Common myeloid progenitor, CD34-positive (primary cell): Measurements from ENCODE around the gene NEK7.
"Not testable (repeated sequence)": the region's sequence is repeated elsewhere in the genome, so short reads cannot be mapped to it uniquely, and the experiment has no call there.

ENCODE experiments used
- CTCF ChIA-PET: fragments of 350-600 bp; sonication (Branson Sonifier 250); formaldehyde crosslinking; loops from one replicate; lab custom pipeline; 2021; ENCODE audit warnings: antibody characterized with exemption; lab: Charles Lee
- POLR2A ChIA-PET: fragments of 350-600 bp; sonication (Branson Sonifier 250); formaldehyde crosslinking; loops from one replicate; lab custom pipeline; 2021; ENCODE audit warnings: antibody characterized with exemption; lab: Charles Lee
- DNase-seq, 3 donors: peaks; one replicate each; pipeline versions ENCODE4 v3.0.0 to v3.0.0-alpha.2; 2013
- H3K27ac ChIP-seq, 2 experiments: 1 replicate in 1 of 2; 2 replicates in 1 of 2; pipeline ENCODE4 v1.7.0; 2013; ENCODE audit warnings: inconsistent platforms in 2 of 2, low read length in 2 of 2, mild to moderate bottlenecking in 2 of 2, low read depth in 1 of 2, moderate library complexity in 1 of 2; ENCODE audit not compliant: severe bottlenecking in 2 of 2, insufficient read depth in 1 of 2, poor library complexity in 1 of 2
- H3K27me3 ChIP-seq, 5 experiments: replicated peaks in 2 of 5; 1 replicate in 3 of 5; 2 replicates in 2 of 5; pipeline versions ENCODE4 v1.6.1 to v1.7.0; 2013; ENCODE audit warnings: low read length in 4 of 5, mild to moderate bottlenecking in 2 of 5, moderate library complexity in 2 of 5, inconsistent platforms in 1 of 5; ENCODE audit not compliant: insufficient read depth in 5 of 5, control insufficient read depth in 4 of 5
- H3K36me3 ChIP-seq, 4 experiments: 1 replicate in 2 of 4; 2 replicates in 2 of 4; pipeline versions ENCODE4 v1.6.1 to v1.7.0; 2013; ENCODE audit warnings: low read length in 3 of 4, control low read depth in 1 of 4, mild to moderate bottlenecking in 1 of 4; ENCODE audit not compliant: control insufficient read depth in 4 of 4, insufficient read depth in 4 of 4
- H3K4me1 ChIP-seq, 4 experiments: 1 replicate in 3 of 4; 2 replicates in 1 of 4; pipeline versions ENCODE4 v1.6.1 to v1.7.1; 2013; ENCODE audit warnings: low read length in 3 of 4, mild to moderate bottlenecking in 3 of 4, control low read depth in 1 of 4, inconsistent platforms in 1 of 4, moderate library complexity in 1 of 4; ENCODE audit not compliant: control insufficient read depth in 4 of 4, insufficient read depth in 4 of 4; ENCODE audit errors: control extremely low read depth in 1 of 4
- H3K4me3 ChIP-seq, 7 experiments: 1 replicate in 4 of 7; 2 replicates in 3 of 7; pipeline versions ENCODE4 v1.5.1 to v1.7.0; 2013; ENCODE audit warnings: mild to moderate bottlenecking in 7 of 7, low read length in 6 of 7, moderate library complexity in 6 of 7, inconsistent platforms in 2 of 7, low read depth in 2 of 7, control low read depth in 1 of 7; ENCODE audit not compliant: insufficient read depth in 4 of 7, control insufficient read depth in 1 of 7; ENCODE audit errors: extremely low read depth in 1 of 7
- H3K9me3 ChIP-seq, 5 experiments: 1 replicate in 4 of 5; 2 replicates in 1 of 5; pipeline versions ENCODE4 v1.6.1 to v1.7.1; 2013; ENCODE audit warnings: low read length in 4 of 5, mild to moderate bottlenecking in 2 of 5, inconsistent platforms in 1 of 5, low read depth in 1 of 5, moderate library complexity in 1 of 5; ENCODE audit not compliant: control insufficient read depth in 4 of 5, insufficient read depth in 2 of 5; ENCODE audit errors: control extremely low read depth in 1 of 5
- WGBS: methylation state at CpG from one replicate; pipeline ENCODE4 v1.1.5; 2013; ENCODE audit not compliant: insufficient coverage; 5-methylcytosine and 5-hydroxymethylcytosine counted together

Gene NEK7

GRCh38 chr1:198227454-198227853, 70.7 kb downstream of the NEK7 start:
- H3K27ac ChIP-seq, H3K27me3 ChIP-seq, H3K36me3 ChIP-seq, POLR2A ChIA-PET, H3K4me3 ChIP-seq, CTCF ChIA-PET, DNase-seq, H3K9me3 ChIP-seq, H3K4me1 ChIP-seq: not testable (repeated sequence)
- no CpG with 5 or more reads among the region's 2 CpGs for WGBS

- H3K36me3 ChIP-seq: peaks cover 0 to 9% (median 2%) of the 10 kb centered on the region in 4 experiments
- H3K27me3 ChIP-seq: no peaks in the 10 kb centered on the region
- 100% methylated on average over 2 of the region's 2 CpGs for WGBS
- no peak for DNase-seq
- peaks cover 0 to 2% (median 0%) of the 10 kb centered on the region in 4 experiments for H3K4me1 ChIP-seq
- H3K9me3 ChIP-seq: peaks cover 0 to 4% (median 0%) of the 10 kb centered on the region in 5 experiments
- CTCF ChIA-PET: no interaction called here
- POLR2A ChIA-PET: no interaction called here
- H3K4me3 ChIP-seq: no peak overlapping the region
- no peak overlapping the region for H3K27ac ChIP-seq
These were observed 72.1 kb downstream of the NEK7 start for GRCh38 chr1:198228925-198229324.

DNA sequence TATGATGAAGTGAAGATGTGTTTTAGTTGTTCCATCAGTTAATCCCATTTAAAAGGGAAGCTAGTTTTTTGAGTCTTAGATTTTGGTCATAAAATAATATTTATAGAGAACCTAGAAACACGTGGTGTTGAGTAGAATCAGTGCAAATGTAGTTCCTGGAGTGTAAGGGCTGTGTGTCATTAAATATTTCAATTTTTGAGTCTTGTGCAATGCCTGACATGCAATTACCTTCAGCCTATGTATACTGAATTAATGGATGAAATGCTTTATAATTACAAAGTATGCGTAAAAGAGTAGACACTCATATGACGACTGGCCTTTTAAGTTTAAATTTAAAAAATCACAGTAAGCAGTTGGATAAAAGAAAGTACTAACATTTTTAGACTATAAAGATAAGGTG, 75.0 kb downstream of the NEK7 start:
- POLR2A ChIA-PET: no interaction called here
- WGBS: no CpG with 5 or more reads among the region's 3 CpGs

GRCh38 chr1:198232378-198232777, 75.6 kb downstream of the NEK7 start:
- Histone ChIP-seq H3K4me1 (peaks cover 0 to 11% (median 8%) of the 10 kb centered on the region in 4 experiments), H3K27me3 (no peaks in the 10 kb centered on the region), H3K9me3 (peaks cover 0 to 9% (median 2%) of the 10 kb centered on the region in 5 experiments), H3K36me3 (peaks cover 0 to 15% (median 13%) of the 10 kb centered on the region in 4 experiments), H3K27ac (no peak overlapping the region), H3K4me3 (no peak overlapping the region)
- ChIA-PET POLR2A (interaction anchor here (0.7 kb wide), 1 partner anchor 43 kb away, joined by 5 read pairs; no protein-coding TSS in a partner anchor), CTCF (interaction anchor here (0.8 to 1.8 kb wide), 2 partner anchors 10 to 13 kb away, joined by 3 to 5 read pairs; no protein-coding TSS in a partner anchor)
- no peak for DNase-seq
- no CpG with 5 or more reads among the region's 1 CpG for WGBS

More for the DNA sequence above, 75.0 kb downstream of the NEK7 start:
- Histone ChIP-seq H3K36me3 (peaks cover 0 to 12% (median 10%) of the 10 kb centered on the region in 4 experiments), H3K9me3 (peaks cover 0 to 8% (median 2%) of the 10 kb centered on the region in 5 experiments), H3K4me1 (peaks cover 0 to 11% (median 6%) of the 10 kb centered on the region in 4 experiments), H3K27me3 (no peaks in the 10 kb centered on the region), H3K27ac (no peak overlapping the region), H3K4me3 (no peak overlapping the region)
- CTCF ChIA-PET: interaction anchor here (0.8 to 1.8 kb wide), 3 partner anchors 10 to 73 kb away, joined by 3 to 5 read pairs (median 4); no protein-coding TSS in a partner anchor
- no peak for DNase-seq

- 69% methylated on average over 3 of the region's 3 CpGs for WGBS
- H3K4me1 ChIP-seq: peaks cover 0 to 17% (median 9%) of the 10 kb centered on the region in 4 experiments
- peaks cover 0 to 15% (median 13%) of the 10 kb centered on the region in 4 experiments for H3K36me3 ChIP-seq
- H3K9me3 ChIP-seq: peaks cover 0 to 9% (median 2%) of the 10 kb centered on the region in 5 experiments
- CTCF ChIA-PET: interaction anchor here (1.8 kb wide), 1 partner anchor 12 kb away, joined by 5 read pairs; no protein-coding TSS in a partner anchor
- no peaks in the 10 kb centered on the region for H3K27me3 ChIP-seq
- DNase-seq: no peak
- no peak overlapping the region for H3K4me3 ChIP-seq
- no peak overlapping the region for H3K27ac ChIP-seq
- POLR2A ChIA-PET: interaction anchor here (0.7 kb wide), 1 partner anchor 43 kb away, joined by 5 read pairs; no protein-coding TSS in a partner anchor
These were observed 76.3 kb downstream of the NEK7 start for GRCh38 chr1:198232940-198233675.

GRCh38 chr1:198234520-198235251, 77.9 kb downstream of the NEK7 start:
- no peak overlapping the region for H3K27ac ChIP-seq
- ChIA-PET POLR2A (interaction anchor here (1.1 kb wide), 1 partner anchor 22 kb away, joined by 3 read pairs; no protein-coding TSS in a partner anchor), CTCF (interaction anchor here (0.7 to 1.3 kb wide), 2 partner anchors 9 to 233 kb away, joined by 4 read pairs; no protein-coding TSS in a partner anchor)
- peak overlapping the region in 5 of 7 experiments; percentile 33 to 62 (median 46) for H3K4me3 ChIP-seq
- H3K9me3 ChIP-seq: peaks cover 0 to 9% (median 2%) of the 10 kb centered on the region in 5 experiments
- 11% methylated on average over 2 of the region's 5 CpGs for WGBS
- H3K4me1 ChIP-seq: peaks cover 0 to 26% (median 12%) of the 10 kb centered on the region in 4 experiments
- H3K27me3 ChIP-seq: no peaks in the 10 kb centered on the region
- peaks cover 3 to 17% (median 12%) of the 10 kb centered on the region in 4 experiments for H3K36me3 ChIP-seq
- peak; percentile 26 to 67 (median 56) for DNase-seq
